Measurements from ENCODE around the gene SIGLEC7. TPM values are rescaled to one million over a fixed set of nuclear protein-coding genes. Genes with fewer than 3 reads are reported as not detected.

Gene SIGLEC7
- total and polyA plus RNA-seq, 2 experiments from 2014 or later: not detected

DNA sequence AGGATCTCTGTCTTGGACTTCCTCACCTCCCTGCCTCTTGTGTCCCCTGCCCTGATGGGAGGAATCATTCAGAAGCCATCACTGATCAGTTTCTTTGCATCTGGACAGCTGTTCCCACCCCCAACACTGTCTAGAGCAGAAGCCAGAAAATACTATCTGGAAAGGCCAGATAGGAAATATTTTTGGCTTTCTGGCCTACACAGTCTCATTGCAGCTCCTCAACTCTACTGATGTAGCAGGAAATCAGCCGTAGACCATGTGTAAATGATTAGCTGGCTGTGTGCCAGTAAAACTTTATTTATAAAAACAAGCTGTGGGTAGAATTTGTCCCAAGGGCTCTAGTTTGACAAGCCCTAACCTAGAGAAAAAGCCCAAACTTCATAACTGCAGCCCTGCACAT, 5.6 kb downstream of the SIGLEC7 start:
- Histone ChIP-seq H3K9ac (no peak overlapping the region), H3K4me1 (ENCODE audit: insufficient read depth) (no peaks in the 10 kb centered on the region), H3F3A (ENCODE audit: insufficient read depth) (no peaks in the 10 kb centered on the region), H3K9me2 (ENCODE audit: insufficient read depth) (no peaks in the 10 kb centered on the region), H3K27ac (no peak overlapping the region), H4K20me1 (ENCODE audit: insufficient read depth) (no peaks in the 10 kb centered on the region), H3K4me3 (no peak overlapping the region), H2AFZ (no peak overlapping the region), H3K27me3 (replicated peaks; ENCODE audit: insufficient read depth) (no peaks in the 10 kb centered on the region), H3K79me2 (ENCODE audit: insufficient read depth) (no peaks in the 10 kb centered on the region), H3K36me3 (ENCODE audit: low read depth) (no peaks in the 10 kb centered on the region), H3K4me2 (ENCODE audit: unreplicated experiment) (no peak overlapping the region), H3K9me3 (ENCODE audit: low read depth) (no peaks in the 10 kb centered on the region)
- 0 to 6% methylated on average over 1 of the region's 1 CpG for WGBS, 2 experiments (ENCODE audit: low coverage in 1 of 2, low lambda C conversion rate in 2 of 2, missing lambda C conversion rate in 2 of 2)
- in situ Hi-C loops (cut with MboI): no loop called here
- TF ChIP-seq EZH2 (IDR thresholded peaks at IDR 0.05; ENCODE audit: insufficient read depth, poor library complexity, severe bottlenecking) (no peak), EZH2phosphoT487 (IDR thresholded peaks at IDR 0.05; ENCODE audit: insufficient read depth, low read depth) (no peak)
- DNase-seq: no peak

DNA sequence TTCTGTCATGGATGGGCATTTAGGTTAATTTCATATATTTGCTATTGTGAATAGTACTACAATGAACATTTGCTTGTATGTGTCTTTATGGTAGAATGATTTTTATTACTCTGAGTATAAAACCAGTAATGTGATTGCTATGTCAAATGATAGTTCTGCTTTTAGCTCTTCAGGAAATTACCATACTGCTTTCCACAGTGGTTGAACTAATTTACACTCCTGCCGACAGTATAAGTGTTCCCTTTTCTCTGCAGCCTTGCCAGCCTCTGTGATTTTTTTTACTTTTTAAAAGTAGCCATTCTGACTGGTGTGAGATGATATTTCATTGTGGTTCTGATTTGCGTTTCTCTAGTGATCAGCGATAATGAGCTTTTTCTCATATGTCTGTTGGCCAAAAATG, 6.5 kb downstream of the SIGLEC7 start:
- Histone ChIP-seq H2AFZ (no peak overlapping the region), H3K79me2 (ENCODE audit: insufficient read depth) (no peaks in the 10 kb centered on the region), H3K36me3 (ENCODE audit: low read depth) (no peaks in the 10 kb centered on the region), H3F3A (ENCODE audit: insufficient read depth) (no peaks in the 10 kb centered on the region), H3K9me2 (ENCODE audit: insufficient read depth) (no peaks in the 10 kb centered on the region), H3K27ac (no peak overlapping the region), H3K9ac (no peak overlapping the region), H3K27me3 (replicated peaks; ENCODE audit: insufficient read depth) (no peaks in the 10 kb centered on the region), H3K4me2 (ENCODE audit: unreplicated experiment) (no peak overlapping the region), H3K4me1 (ENCODE audit: insufficient read depth) (no peaks in the 10 kb centered on the region), H3K4me3 (no peak overlapping the region), H3K9me3 (ENCODE audit: low read depth) (no peaks in the 10 kb centered on the region), H4K20me1 (ENCODE audit: insufficient read depth) (no peaks in the 10 kb centered on the region)
- no peak for TF ChIP-seq EZH2phosphoT487 (IDR thresholded peaks at IDR 0.05; ENCODE audit: insufficient read depth, low read depth)
- no peak for TF ChIP-seq EZH2 (IDR thresholded peaks at IDR 0.05; ENCODE audit: insufficient read depth, poor library complexity, severe bottlenecking)
- no peak for DNase-seq
- 42 to 53% methylated on average over 3 of the region's 3 CpGs for WGBS, 2 experiments (ENCODE audit: low coverage in 1 of 2, low lambda C conversion rate in 2 of 2, missing lambda C conversion rate in 2 of 2)
- in situ Hi-C loops (cut with MboI): no loop called here

- H3K27me3 ChIP-seq (replicated peaks; ENCODE audit: insufficient read depth): no peaks in the 10 kb centered on the region
- no peaks in the 10 kb centered on the region for H3K9me2 ChIP-seq (ENCODE audit: insufficient read depth)
- no peak for DNase-seq
- no peak overlapping the region for H3K4me3 ChIP-seq
- no peaks in the 10 kb centered on the region for H4K20me1 ChIP-seq (ENCODE audit: insufficient read depth)
- 0 to 3% methylated on average over 3 of the region's 3 CpGs for WGBS, 2 experiments (ENCODE audit: low coverage in 1 of 2, low lambda C conversion rate in 2 of 2, missing lambda C conversion rate in 2 of 2)
- H3K36me3 ChIP-seq (ENCODE audit: low read depth): no peaks in the 10 kb centered on the region
- H3K4me2 ChIP-seq (ENCODE audit: unreplicated experiment): no peak overlapping the region
- H3F3A ChIP-seq (ENCODE audit: insufficient read depth): no peaks in the 10 kb centered on the region
- H2AFZ ChIP-seq: no peak overlapping the region
- TF ChIP-seq EZH2 (IDR thresholded peaks at IDR 0.05; ENCODE audit: insufficient read depth, poor library complexity, severe bottlenecking) (no peak), EZH2phosphoT487 (IDR thresholded peaks at IDR 0.05; ENCODE audit: insufficient read depth, low read depth) (no peak)
- in situ Hi-C loops (cut with MboI): no loop called here
- H3K27ac ChIP-seq: no peak overlapping the region
- H3K9me3 ChIP-seq (ENCODE audit: low read depth): no peaks in the 10 kb centered on the region
- no peaks in the 10 kb centered on the region for H3K4me1 ChIP-seq (ENCODE audit: insufficient read depth)
- H3K9ac ChIP-seq: no peak overlapping the region
- no peaks in the 10 kb centered on the region for H3K79me2 ChIP-seq (ENCODE audit: insufficient read depth)
These were observed 8.5 kb downstream of the SIGLEC7 start for GRCh38 chr19:51150627-51151026.

DNA sequence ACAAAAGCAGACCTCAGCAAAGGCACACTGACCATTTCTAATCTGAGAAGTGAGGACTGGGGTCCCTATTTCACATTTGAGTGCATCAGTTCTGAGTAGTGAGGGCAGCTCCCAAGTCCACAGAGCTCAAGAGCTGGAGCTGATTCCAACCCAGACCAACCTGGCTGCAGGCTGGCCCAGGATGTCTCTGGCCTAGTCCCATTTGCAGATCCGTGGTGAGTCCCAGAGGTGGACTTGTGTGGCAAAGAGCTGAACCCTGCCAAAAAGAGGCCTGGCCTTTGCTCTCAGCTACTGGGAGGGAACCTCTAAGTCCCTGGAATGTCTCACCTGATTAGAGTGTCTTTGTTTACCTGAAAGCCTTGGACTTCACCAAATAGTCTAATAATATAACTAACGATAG, 14.6 kb downstream of the SIGLEC7 start:
- no peak for TF ChIP-seq EZH2 (IDR thresholded peaks at IDR 0.05; ENCODE audit: insufficient read depth, poor library complexity, severe bottlenecking)
- no peak for TF ChIP-seq EZH2phosphoT487 (IDR thresholded peaks at IDR 0.05; ENCODE audit: insufficient read depth, low read depth)
- Histone ChIP-seq H3K9me3 (ENCODE audit: low read depth) (no peaks in the 10 kb centered on the region), H3F3A (ENCODE audit: insufficient read depth) (no peaks in the 10 kb centered on the region), H4K20me1 (ENCODE audit: insufficient read depth) (no peaks in the 10 kb centered on the region), H3K36me3 (ENCODE audit: low read depth) (no peaks in the 10 kb centered on the region), H3K27me3 (replicated peaks; ENCODE audit: insufficient read depth) (no peaks in the 10 kb centered on the region; the same call in 1 of the 2 replicates), H3K27ac (no peak overlapping the region), H3K9ac (no peak overlapping the region), H2AFZ (no peak overlapping the region), H3K4me3 (no peak overlapping the region), H3K4me2 (ENCODE audit: unreplicated experiment) (no peak overlapping the region), H3K9me2 (ENCODE audit: insufficient read depth) (no peaks in the 10 kb centered on the region), H3K79me2 (ENCODE audit: insufficient read depth) (no peaks in the 10 kb centered on the region), H3K4me1 (ENCODE audit: insufficient read depth) (no peaks in the 10 kb centered on the region)
- WGBS, 2 experiments (ENCODE audit: low coverage in 1 of 2, low lambda C conversion rate in 2 of 2, missing lambda C conversion rate in 2 of 2): 26 to 39% methylated on average over 2 of the region's 2 CpGs
- DNase-seq: no peak
- in situ Hi-C loops (cut with MboI): no loop called here

DNA sequence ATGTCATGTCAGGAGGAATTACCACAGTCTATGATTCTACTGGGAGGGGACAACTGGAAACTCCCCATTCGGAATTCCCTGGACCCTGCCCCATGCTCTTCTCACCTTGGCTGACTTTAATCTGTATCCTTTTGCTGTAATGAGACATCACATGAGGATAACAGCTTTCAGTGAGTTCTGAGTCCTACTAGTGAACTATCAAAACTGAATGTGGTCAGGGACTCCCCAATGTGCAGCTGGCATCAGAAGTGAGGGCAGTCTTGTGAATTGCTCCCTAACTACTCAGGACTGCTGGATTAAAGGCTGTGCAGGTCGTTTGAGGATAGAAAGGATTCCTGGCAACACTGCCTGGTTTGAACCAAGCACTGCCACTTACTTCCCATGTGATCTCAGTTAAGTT, 15.2 kb downstream of the SIGLEC7 start:
- Histone ChIP-seq H3K79me2 (ENCODE audit: insufficient read depth) (no peaks in the 10 kb centered on the region), H3F3A (ENCODE audit: insufficient read depth) (no peaks in the 10 kb centered on the region), H3K9ac (no peak overlapping the region), H4K20me1 (ENCODE audit: insufficient read depth) (no peaks in the 10 kb centered on the region), H3K4me3 (no peak overlapping the region), H3K9me2 (ENCODE audit: insufficient read depth) (no peaks in the 10 kb centered on the region), H2AFZ (no peak overlapping the region), H3K4me2 (ENCODE audit: unreplicated experiment) (no peak overlapping the region), H3K27me3 (replicated peaks; ENCODE audit: insufficient read depth) (no peaks in the 10 kb centered on the region; the same call in 1 of the 2 replicates), H3K9me3 (ENCODE audit: low read depth) (no peaks in the 10 kb centered on the region), H3K27ac (no peak overlapping the region), H3K4me1 (ENCODE audit: insufficient read depth) (no peaks in the 10 kb centered on the region), H3K36me3 (ENCODE audit: low read depth) (no peaks in the 10 kb centered on the region)
- no peak for DNase-seq
- TF ChIP-seq EZH2phosphoT487 (IDR thresholded peaks at IDR 0.05; ENCODE audit: insufficient read depth, low read depth): no peak
- TF ChIP-seq EZH2 (IDR thresholded peaks at IDR 0.05; ENCODE audit: insufficient read depth, poor library complexity, severe bottlenecking): no peak
- in situ Hi-C loops (cut with MboI): no loop called here
- 3 to 11% methylated on average over 2 of the region's 2 CpGs for WGBS, 2 experiments (ENCODE audit: low coverage in 1 of 2, low lambda C conversion rate in 2 of 2, missing lambda C conversion rate in 2 of 2)

All from GM23248 (cell line).